ENCODE measurements around the gene PPP2R3A.
"Not testable (repeated sequence)": the region's sequence is repeated elsewhere in the genome, so short reads cannot be mapped to it uniquely, and the experiment has no call there.

PPP2R3A gene

DNA sequence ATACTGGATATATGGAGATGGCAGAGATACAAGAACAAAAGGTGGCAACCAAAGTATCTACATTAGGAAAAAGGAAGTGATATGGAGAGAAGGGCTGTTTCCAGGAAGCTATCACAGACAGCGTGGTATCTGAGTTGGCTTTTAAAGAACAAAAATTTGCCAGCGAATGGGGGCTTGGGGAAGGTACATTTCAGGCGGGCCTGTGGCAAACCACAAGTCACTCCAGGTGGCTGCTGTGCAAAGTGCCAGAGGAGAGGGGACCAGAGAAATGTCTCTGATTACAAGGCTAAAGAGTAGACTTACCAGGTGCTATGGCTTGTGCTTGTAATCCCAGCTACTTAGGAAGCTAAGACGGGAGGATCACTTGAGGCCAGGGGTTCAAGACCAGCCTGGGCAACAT, 139.5 kb downstream of the PPP2R3A start:
- DNase-seq, result no peak

- no peak for DNase-seq
Measured at GRCh38 chr3:136106101-136106500, 140.6 kb downstream of the PPP2R3A start.

GRCh38 chr3:136109499-136109898, 144.0 kb downstream of the PPP2R3A start:
- no peak for DNase-seq

DNA sequence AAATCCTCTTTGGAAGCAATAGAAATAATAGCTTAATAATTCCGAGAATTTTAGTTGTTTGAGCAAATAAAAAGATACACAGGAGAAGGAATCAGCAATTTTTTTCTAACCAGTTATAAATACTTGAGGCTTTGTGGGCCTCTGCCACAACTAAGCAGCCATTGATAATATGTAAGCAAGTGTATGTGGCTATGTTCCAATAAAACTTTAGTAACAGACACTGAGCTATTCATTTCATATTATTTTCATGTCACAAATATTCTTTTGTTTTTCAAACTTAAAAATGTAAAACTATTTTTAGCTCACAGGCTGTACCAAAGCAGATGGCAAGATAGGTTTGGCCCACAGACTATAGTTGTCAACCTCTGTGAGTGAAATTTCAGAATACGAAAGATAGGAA, 145.0 kb downstream of the PPP2R3A start:
- no peak for DNase-seq

DNA sequence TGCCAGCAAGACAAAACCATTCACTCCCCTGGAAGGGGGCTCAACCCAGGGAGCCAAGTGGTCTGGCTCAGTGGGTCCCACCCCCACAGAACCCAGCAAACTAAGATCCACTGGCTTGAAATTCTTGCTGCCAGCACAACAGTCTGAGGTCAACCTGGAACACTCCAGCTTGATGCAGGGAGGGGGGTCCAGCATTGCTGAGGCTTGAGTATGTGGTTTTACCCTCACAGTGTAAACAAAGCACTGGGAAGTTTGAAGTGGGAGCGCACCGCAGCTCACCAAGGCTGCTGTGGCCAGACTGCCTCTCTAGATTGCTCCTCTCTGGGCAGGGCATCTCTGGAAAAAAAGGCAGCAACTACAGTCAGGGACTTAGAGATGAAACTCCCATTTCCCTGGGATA, 148.9 kb downstream of the PPP2R3A start:
- DNase-seq, result no peak

DNA sequence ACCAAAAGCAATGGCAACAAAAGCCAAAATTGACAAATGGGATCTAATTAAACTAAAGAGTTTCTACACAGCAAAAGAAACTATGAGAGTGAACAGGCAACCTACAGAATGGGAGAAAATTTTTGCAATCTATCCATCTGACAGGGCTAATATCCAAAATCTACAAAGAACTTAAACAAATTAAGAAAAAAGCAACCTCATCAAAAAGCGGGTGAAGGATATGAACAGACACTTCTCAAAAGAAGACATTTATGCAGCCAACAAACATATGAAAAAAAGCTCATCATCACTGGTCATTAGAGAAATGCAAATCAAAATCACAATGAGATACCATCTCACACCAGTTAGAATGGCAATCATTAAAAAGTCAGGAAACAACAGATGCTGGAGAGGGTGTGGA, 153.8 kb downstream of the PPP2R3A start:
- DNase-seq, result not testable (repeated sequence)

- DNase-seq, result not testable (repeated sequence)
Measured at GRCh38 chr3:136119783-136120182, 154.3 kb downstream of the PPP2R3A start.

GRCh38 chr3:136120373-136121348, 155.1 kb downstream of the PPP2R3A start:
- DNase-seq, result no peak

DNA sequence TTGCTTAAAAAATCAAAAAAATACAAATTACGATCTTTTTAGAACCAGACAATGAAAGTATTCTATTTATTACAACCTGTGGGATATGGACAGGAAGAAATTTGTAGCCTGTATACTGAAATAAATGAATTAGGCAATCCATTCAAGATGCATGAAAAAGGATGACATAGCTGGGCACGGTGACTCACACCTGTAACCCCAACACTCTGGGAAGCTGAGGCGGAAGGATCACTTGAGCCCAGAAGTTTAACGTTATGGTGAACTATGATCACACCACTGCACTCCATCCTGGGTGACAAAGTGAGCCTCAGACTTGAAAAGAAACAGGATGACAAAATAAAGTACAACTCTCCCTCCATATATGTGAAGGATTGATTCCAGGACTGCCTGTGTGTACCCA, 156.5 kb downstream of the PPP2R3A start:
- DNase-seq, result no peak

GRCh38 chr3:136131647-136132046, 166.1 kb downstream of the PPP2R3A start:
- DNase-seq, result not testable (repeated sequence)

- no peak for DNase-seq
Measured at GRCh38 chr3:136134091-136134490, 168.6 kb downstream of the PPP2R3A start.

- DNase-seq, result no peak
Measured at GRCh38 chr3:136135039-136135802, 169.7 kb downstream of the PPP2R3A start.

DNA sequence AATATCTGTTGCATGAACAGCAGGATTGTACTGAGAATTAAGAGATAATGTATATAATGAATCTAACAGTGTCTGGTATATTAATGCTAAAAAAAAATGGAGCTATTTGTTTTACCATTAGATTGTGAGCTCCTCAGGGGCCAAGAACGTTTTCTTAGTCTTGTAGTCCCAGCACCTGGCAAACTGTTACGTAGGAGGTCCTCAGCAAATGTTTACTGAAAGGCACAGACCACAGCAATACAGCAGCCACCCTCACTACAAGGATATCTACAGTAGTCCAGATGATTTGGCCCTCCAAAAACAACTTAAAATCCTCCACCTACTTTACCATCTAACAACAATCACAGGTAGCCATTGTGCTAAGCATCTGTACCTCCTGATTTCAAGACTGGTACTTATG, 170.9 kb downstream of the PPP2R3A start:
- DNase-seq, result no peak

- DNase-seq, result no peak
Measured at GRCh38 chr3:136141291-136141785, 175.8 kb downstream of the PPP2R3A start.

DNA sequence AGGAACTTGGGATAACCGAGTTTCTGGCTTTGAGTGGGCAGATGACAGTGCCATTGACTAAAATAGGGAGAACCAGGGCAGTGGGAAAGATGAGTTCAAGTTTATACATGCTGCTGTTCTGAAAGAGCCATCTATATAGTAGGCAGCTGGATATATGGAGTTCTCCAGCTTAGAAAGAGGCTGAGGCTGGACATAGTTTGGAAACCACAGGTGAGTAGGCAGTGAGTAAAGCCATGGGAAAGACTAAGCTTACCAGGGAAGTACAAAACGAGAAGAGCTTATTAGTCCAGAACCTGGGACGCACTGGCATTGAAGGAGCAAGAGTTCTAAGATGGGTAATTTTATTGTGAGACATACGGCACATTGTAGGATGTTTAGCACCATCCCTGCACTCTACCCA, 176.4 kb downstream of the PPP2R3A start:
- no peak for DNase-seq

- no peak for DNase-seq
Measured at GRCh38 chr3:136142592-136142991, 177.1 kb downstream of the PPP2R3A start.

- DNase-seq, result not testable (repeated sequence)
Measured at GRCh38 chr3:136144397-136144796, 178.9 kb downstream of the PPP2R3A start.

GRCh38 chr3:136146981-136147729, 181.6 kb downstream of the PPP2R3A start:
- no peak for DNase-seq

GRCh38 chr3:136149667-136150066, 184.1 kb downstream of the PPP2R3A start:
- DNase-seq, result no peak

GRCh38 chr3:136151219-136151618, 185.7 kb downstream of the PPP2R3A start:
- DNase-seq, result no peak

DNA sequence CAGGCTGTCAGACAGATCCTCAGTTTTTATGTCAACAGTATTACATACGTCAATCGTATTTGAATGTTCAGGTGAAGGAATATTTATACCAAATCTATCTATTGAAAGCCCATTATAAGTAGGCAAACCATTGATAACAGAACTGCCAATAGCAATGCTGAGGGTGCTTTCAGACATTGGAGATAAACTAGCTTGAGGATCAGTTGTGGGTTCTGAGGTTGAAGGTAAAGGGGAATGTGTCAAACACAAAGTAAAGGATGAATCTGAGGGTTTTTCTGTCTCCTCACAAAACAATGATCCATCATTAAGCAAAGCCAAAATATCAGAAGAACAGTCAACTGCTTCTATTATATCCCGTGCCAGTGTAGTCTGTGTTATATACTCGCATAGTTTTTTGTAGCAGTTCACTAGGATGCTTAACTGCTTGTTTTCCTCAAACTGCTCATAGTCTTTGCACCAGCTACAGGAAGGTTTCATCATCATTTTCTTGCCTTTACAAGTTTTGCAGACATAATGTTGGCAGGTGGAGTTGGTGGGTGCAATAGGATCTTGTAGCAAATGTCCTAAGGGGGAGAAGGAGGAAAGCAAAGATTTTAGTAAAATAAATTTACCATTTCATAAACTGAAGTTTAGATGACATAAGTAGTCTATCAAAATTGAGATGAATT, 186.8 kb downstream of the PPP2R3A start:
- DNase-seq, result no peak

GRCh38 chr3:136152963-136153362, 187.4 kb downstream of the PPP2R3A start:
- no peak for DNase-seq
